Measurements from ENCODE around the gene AFAP1L1. TPM values are rescaled to one million over a fixed set of nuclear protein-coding genes. Genes with fewer than 3 reads are reported as not detected.

AFAP1L1 gene
- total and polyA plus RNA-seq, 2 of the 13 experiments (the other 11 are each of a cell fraction or from before 2014, with no cell fraction given) = 0.38 to 1.0 TPM

- TF ChIP-seq GZF1 (CRISPR knock-in tag; IDR thresholded peaks at IDR 0.05) = no peak
- TF ChIP-seq RFX1 (IDR thresholded peaks at IDR 0.05) = no peak
- TF ChIP-seq THAP7 (CRISPR knock-in tag; IDR thresholded peaks at IDR 0.05) = 0 out of 2 replicates have a peak, but pooled peaks have one; percentile 53
- TF ChIP-seq ATF5 (CRISPR knock-in tag; IDR thresholded peaks at IDR 0.05; ENCODE audit: low read depth) = no peak
- TF ChIP-seq NCOR1 (IDR thresholded peaks at IDR 0.05; ENCODE audit: borderline replicate concordance, low read length) = 0 out of 2 replicates have a peak, but pooled peaks have one; percentile 26
- TF ChIP-seq RAD51 (IDR thresholded peaks at IDR 0.05; ENCODE audit: borderline replicate concordance) = no peak
- TF ChIP-seq ZNF691 (CRISPR knock-in tag; IDR thresholded peaks at IDR 0.05; ENCODE audit: borderline replicate concordance, low read depth) = no peak
- TF ChIP-seq AGO1 (IDR thresholded peaks at IDR 0.05; ENCODE audit: low read depth, low read length, poor library complexity, severe bottlenecking) = peak; percentile 42
- peak; percentile 67; the same call in 1 of the 2 replicates for TF ChIP-seq BATF2 (CRISPR knock-in tag; IDR thresholded peaks at IDR 0.05)
- TF ChIP-seq RELA (CRISPR knock-in tag; IDR thresholded peaks at IDR 0.05) = 0 out of 2 replicates have a peak, but pooled peaks have one; percentile 67
- peak; percentile 89 for TF ChIP-seq SMYD3 (CRISPR knock-in tag; IDR thresholded peaks at IDR 0.05)
- no peak for TF ChIP-seq NCOA1 (CRISPR knock-in tag; IDR thresholded peaks at IDR 0.05)
- no peak for TF ChIP-seq CBX2 (IDR thresholded peaks at IDR 0.05; ENCODE audit: low read depth, low read length)
- no peak for TF ChIP-seq CBX2 (CRISPR knock-in tag; IDR thresholded peaks at IDR 0.05; ENCODE audit: low read depth)
- TF ChIP-seq MAFK (conservative IDR thresholded peaks at IDR 0.05 in 1 of 2, IDR thresholded peaks at IDR 0.05 in 1 of 2; ENCODE audit: low read length in 2 of 2) = no peak
- no peak for TF ChIP-seq ZBTB1 (CRISPR knock-in tag; IDR thresholded peaks at IDR 0.05; ENCODE audit: borderline replicate concordance)
- TF ChIP-seq POLR2AphosphoS5 (IDR thresholded peaks at IDR 0.05; ENCODE audit: low read depth, low read length) = peak; percentile 90
- TF ChIP-seq CREBL2 (CRISPR knock-in tag; IDR thresholded peaks at IDR 0.05; ENCODE audit: borderline replicate concordance) = no peak
- TF ChIP-seq ZMAT5 (CRISPR knock-in tag; IDR thresholded peaks at IDR 0.05; ENCODE audit: borderline replicate concordance, low read depth) = no peak
- 0 out of 2 replicates have a peak, but pooled peaks have one; percentile 14 for TF ChIP-seq GMEB2 (CRISPR knock-in tag; IDR thresholded peaks at IDR 0.05; ENCODE audit: low read depth)
Observed at GRCh38 chr5:149345147-149345891, 73.7 kb downstream of the AFAP1L1 start, which contains the start of gene GRPEL2 (continued).

Measured in HepG2 (cell line).